GM18868 (cell line): ENCODE results near the gene LOXL1.
"Not testable (repeated sequence)": the region's sequence is repeated elsewhere in the genome, so short reads cannot be mapped to it uniquely, and the experiment has no call there.

ENCODE experiments used
- ATAC-seq: cut with Tn5 transposase; IDR thresholded peaks from one replicate; pipeline ENCODE4 v1.9.1; 2021; ENCODE audit warnings: mild to moderate bottlenecking, moderate library complexity; ENCODE audit not compliant: unreplicated experiment

The LOXL1 gene

DNA sequence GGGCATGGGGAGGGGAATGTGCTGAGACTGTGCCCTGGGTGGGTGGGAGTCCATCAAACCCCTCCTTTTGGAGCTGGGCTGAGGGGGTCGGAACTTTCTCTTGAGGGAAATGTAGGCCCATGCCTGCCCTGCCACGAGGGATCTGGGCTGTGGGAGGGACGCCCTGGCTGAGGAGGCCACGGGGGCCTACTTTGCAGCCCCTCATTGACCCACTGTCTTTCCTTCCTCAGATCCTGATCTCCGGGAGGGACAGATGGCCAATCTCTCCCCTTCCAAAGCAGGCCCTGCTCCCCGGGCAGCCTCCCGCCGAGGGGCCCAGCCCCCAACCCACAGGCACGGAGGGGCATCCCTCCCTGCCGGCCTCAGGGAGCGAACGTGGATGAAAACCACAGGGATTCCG lies 25.3 kb downstream of the LOXL1 start:
- ATAC-seq: no peak

DNA sequence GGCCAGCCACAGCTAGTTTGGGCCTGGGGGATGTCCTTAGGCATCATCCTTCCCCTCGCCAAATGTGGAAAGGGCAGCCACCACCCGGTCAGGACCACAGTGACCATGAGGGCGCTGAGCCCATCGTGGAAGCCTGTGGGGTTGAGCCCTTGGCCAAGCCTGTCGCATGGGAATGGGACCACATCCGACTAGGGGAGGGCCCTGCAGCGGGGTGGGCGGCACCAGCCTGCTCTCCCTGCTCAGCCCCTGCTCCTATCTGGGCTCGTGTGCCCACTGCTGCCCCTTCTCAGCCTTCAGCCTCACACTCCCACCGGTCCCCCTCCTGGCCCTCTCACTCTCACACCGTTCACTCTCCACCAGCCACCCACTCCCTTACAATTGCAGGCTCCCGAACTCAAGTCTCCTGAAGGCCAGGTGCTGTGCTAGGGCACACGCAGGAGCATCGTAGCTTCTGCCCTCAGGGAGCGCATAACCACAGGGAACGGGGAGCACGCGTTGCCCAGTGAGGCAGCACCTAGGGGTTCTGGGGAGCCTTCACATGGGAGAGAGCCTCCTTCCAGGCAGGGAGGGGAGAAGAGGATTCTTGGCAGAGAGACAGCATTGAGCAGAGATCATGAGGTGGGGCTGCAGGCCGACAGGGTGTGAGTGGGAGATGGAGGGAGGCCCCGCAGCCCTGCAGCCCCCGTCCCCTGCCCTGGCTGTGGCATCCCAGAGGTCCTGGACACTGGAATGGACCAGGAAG lies 26.1 kb downstream of the LOXL1 start:
- ATAC-seq: no peak

DNA sequence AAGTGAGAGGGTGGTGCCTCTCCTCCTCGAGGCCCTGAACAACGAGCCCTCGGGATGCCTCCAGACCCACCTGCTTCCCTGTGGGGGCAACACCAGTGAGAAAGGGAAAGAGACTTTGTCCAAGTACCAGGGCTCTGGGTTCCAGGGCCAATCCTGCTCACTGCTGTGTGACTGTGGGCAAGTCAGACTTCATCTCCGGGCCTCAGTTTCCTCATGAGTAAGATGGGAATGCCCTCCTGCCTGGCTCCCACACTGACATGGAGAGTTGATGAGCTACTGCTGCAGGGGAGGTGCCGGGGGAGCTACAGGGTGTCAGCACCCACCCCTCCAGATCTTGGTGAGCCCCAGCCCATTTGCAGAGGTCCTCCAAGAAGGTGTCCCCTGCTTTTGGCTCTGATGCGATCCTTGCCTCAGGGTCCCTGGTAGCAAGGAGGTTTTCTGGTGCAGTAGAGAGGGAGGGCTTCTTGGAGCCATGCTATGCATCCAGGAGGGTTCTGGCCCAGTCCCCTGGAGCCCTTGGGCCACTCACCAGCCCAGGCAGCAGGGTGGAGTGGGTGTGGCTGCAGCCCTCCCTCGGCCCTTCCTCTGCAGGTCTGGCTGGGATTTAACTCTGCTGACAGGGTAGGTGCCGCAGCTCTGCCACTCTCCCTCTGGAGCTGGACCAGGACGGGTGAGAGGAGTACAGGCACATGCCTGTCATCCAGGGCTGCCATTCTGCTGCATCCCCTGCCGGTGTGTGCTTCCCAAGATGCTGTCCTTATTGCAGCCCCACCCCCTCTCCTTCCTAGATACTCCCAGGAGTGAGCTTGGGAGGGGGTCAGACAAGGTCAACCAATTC lies 26.9 kb downstream of the LOXL1 start:
- ATAC-seq: no peak

DNA sequence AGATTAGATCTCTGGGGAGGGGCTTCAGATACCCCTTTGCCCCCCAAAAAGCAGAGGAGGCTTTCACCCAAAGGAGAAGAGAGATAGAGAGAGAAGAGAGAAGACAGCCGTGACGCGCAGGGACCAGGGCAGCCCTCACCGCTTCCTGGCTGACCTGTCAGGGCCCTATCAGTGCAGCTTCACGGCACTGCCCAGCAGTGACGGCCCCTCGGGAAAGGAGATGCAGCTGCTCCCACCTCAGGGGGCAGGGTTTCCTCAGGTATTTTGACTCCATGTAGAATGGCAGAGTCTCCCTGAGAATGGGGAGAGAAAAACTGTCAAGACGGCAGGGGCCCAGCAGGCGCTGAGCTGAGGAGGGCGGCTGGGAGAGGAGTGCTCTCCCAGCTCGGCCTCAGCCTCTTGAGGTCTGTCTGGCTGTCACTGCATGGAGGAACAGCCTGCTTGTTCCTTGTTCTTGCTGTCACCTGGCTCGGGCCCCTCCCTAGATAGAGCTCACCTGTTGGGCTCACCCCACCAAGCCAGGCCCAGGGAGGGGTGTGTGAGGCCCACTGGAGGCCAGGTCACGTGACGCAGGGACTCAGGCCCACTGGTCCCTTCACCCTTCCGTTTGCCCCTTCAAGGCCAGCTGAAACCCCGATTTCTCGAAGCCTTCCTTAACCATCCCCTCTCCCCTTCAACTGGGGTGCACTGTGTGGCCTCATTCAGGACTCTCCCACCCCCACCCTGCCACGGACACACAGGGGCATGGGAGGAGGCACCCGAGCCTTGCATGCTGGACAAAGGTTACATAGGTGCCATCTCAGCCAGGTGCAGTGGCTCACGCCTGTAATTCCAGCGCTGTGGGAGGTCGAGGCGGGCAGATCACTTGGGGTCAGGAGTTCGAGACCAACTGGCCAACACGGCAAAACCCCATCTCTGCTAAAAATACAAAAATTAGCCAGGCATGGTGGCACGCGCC lies 28.2 kb downstream of the LOXL1 start:
- ATAC-seq: no peak

DNA sequence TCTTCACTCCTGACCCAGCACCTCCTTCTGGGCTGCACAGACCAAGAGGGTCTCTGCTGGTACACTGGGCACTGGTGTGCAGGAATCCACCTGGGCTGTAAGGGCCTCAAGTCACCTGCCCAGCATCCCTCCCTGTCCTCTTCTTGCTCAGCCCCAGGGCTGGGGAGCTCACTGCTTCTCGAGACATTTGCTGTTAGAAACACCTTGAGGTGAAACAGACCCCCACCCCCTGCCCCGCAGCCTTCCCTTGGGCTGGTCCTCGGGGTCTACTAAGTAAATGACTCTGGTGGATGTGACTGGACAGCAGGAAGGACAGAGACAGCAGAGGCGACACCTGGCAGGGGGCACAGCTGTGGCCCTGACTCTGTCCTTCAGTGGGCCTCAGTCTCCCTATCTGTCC lies 29.1 kb downstream of the LOXL1 start:
- no peak for ATAC-seq

DNA sequence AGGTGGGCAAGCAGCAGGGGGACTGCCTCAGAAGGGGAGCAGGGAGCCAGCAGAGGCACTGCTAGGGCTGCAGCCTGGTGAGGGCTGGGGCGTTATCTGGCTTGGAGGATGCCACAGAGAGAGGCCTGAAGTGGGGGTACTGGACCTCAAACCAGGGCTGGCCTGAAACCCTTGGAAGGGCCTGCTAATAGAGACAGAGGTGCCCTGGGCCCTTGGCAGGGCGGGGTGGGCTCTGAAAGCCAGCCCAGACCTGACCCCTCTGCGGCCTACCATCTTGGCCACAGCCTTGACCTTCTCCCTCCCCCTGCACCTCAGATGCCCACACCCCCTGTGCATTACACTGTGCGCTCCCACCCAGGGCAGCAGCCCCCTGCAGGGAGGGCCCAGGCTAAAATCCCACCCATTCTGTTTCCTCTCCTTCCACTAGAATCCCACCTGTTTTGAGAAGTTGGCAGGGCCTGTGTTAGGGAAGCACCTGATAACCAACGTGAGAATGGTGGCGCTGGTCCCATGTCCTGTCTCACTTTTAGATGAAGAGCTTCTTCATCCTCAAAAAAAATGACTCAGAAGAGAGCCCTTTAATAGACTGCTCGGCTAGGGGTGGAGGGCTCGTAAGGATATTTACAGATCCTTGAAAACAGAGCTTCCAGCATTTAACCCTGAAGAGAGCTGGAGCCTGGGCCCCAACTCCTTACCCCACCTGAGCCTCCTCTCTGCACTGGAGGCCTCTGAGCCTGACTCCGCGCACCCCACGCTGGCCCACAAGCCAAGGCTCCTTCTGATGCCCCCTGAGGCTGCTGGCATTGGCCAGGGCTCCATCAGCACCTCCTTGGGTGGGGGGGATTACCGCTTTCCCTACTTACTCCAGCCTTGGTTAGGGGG lies 29.8 kb downstream of the LOXL1 start:
- ATAC-seq: no peak

DNA sequence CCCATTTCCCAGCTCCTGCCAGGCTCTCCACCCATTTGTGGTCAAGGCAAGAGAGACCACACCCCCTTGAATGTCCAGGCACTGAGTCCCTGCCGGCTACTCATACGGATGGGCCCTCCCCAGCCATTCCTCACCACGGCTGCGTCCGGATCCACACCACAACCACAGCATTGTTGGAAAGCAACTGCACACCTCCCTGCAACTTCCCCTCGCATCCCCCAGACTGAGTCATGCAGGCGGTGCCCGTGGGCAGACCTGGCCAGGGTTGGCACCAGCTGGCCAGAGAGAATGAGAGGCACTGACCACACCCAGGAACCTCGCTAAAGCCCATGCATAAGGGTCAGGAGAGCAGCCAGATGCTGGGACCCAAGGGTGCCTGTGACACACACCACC lies 30.5 kb downstream of the LOXL1 start:
- no peak for ATAC-seq

DNA sequence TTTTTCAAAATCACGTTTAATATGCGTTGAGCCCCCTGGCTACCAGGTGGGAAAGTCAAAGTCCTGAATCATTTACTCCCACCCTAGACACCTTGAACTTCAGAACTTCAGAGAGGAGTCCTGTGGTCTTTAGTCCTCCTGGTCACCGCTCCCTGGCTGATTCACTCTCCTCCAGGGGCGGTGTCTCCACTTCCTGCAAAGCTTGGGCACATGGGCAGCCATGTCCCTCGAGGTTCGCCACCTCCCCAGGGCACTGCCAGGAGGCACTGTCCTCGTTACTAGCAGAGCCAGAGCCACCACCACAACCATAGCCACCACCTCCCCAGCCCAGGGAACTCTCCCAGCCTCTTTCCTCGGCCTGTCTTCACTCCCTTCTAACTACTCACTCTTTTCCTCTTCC lies 31.0 kb downstream of the LOXL1 start:
- no peak for ATAC-seq

DNA sequence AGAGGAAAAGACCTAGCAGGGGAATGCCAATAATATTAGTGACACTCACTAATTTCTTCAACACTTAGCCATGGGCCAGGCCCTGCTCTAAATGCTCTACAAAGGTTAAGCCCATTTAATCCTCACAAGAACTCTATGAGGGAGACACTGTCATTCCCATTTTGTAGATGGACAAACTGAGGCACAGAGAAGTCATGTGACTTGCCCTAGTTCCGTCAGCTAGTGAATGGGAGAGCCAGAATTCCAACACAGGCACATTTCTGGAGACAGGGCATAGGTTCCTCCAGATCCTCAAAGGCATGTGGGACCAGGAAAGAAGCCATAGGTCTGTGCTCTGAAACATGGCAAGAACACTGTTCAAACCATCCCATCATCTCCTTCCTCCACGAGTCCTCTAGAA lies 31.5 kb downstream of the LOXL1 start:
- ATAC-seq: no peak

DNA sequence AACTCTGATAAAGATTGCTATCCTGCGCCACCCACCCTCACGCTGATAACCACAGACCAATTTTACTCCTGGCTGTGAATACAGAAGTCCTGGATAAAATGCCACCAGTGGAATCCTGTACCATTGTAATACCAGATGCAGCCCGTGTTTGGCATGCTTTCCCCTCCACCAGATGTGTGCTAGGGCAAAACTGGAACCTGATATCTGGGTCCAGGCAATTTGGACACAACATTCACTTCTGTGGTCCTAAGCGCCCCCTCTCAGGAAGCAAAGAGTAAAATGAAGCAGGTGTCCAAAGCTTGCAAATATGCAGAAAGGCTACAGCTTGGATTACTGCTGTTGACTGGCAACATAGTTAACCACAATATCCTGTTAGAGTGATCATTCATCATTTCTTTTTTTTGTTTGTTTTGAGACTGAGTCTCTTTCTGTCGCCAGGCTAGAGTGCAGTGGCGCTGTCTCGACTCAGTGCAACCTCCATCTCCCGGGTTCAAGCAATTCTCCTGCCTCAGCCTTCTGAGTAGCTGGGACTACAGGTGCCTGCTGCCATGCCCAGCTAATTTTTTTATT lies 32.8 kb downstream of the LOXL1 start:
- ATAC-seq: no peak

DNA sequence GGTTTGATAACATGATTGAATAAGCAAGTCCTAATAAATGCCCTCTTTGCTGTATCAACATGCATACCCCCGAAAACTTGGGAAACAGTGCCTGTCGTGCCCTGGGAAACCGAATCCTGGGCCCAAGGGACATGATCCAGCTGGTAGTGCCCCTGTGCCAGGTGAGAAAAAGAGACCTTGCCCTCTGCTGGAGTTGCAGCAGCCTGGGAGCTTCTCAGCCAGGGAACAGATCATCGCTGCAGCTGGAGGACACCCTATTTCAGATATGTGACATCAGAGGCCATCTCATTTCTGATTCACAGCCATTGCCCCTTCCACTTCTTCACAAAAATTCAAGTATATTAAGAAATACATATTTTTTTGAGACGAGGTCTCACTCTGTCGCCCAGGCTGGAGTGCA lies 33.5 kb downstream of the LOXL1 start:
- ATAC-seq: no peak

DNA sequence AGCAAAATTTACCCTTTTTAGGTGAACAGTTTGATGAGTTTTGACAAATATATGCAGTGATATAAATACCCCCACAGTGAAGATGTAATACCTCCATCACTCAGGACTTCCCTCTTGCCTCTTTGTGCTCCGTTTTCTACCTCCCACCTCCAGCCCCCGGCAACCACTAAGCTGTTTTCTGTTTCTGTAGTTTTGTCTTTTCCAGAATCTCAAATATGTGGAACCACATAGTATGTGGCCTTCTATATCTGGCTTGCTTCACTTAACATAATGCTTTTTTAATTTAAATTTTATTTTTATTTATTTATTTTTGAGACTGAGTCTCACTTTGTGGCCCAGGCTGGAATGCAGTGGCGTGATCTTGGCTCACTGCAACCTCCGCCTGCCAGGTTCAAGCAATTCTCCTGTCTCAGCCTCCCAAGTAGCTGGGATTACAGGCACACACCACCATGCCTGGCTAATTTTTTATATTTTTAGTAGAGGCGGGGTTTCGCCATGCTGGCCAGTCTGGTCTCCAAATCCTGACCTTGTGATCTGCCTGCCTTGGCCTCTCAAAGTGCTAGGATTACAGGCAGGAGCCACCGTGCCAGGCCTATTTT lies 34.3 kb downstream of the LOXL1 start:
- ATAC-seq: not testable (repeated sequence)

DNA sequence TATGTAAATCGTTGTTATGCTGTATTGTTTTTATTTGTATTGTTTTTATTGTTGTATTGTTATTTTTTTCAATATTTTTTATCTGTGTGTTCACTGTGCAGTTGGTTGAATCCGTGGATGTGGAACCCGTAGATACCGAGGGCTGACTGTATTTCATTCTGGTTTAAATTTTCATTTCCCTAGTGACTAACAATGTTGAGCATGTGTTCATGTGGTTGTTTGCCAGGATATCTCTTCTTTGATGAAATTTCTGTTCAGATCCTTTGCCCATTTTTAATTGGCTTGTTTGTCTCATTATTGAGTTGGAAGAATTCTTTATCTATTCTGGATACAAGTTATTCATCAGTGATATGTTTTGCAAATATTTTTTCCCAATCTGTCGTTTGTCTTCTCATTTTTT lies 36.2 kb downstream of the LOXL1 start:
- no peak for ATAC-seq

DNA sequence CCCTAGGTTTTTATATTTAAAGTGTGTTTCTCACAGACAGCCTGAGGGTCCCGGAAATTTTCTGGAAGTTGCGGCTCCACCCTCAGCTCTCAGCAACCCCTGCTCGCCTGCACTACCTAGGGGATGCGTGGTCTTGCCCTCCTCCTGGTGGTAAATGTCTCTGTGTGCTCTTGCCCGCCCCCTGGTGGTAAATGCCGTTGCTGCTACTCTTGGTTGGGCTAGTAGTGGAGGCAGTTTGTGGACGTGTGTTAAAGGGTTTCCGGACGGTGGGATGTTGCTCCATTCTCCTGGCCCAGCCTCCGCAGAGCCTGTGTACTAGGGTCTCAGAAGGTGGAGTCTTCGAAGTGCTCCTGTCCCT lies 38.5 kb downstream of the LOXL1 start:
- ATAC-seq: no peak

DNA sequence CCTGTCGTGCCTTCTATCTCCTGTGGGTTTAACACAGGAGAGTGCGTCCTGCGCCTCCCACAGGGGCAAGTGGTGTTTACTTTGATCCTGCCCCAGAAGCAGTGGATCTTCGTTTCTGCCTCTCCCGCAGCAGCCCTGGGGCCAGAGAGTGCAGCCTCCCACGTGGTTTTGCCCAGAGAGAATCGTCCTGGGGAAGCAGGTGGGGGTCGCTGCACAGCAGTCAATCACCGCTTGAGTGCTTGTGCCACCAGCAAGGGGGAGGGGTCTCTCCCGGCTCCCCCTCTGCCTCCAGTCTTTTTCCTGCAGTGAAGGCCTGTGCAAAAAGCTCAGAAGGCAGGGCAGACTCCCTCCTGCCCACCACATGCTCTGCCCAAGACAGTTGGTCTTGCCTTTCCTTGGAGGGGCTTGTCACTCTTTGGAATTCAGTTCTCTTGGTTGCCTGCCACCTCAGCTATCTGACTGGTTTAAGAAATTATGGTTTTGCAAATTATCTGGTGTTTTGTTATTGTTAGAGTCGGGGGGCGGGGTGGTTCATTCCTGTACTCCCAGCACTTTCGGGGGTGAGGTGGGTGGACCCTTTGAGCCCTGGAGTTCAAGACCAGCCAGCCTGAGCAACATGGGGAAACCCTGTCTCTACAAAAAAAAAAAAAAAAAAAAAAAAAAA lies 39.0 kb downstream of the LOXL1 start:
- ATAC-seq: no peak

DNA sequence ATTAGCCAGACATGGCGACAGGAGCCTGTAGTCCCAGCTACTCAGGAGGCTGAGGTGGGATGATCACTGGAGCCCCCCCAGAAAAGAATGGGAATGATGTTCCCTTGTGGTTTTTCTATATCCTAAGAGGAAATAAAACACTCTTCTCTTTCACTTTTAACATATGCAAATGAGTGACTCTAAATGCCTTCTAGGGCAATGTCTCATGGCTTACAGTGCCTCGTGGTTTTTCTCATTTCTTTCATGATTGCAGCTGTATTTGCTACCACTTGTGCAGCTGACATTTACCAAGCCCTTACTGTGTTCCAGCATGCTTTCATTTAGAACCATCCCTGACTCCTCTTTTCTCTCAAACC lies 39.5 kb downstream of the LOXL1 start:
- no peak for ATAC-seq

DNA sequence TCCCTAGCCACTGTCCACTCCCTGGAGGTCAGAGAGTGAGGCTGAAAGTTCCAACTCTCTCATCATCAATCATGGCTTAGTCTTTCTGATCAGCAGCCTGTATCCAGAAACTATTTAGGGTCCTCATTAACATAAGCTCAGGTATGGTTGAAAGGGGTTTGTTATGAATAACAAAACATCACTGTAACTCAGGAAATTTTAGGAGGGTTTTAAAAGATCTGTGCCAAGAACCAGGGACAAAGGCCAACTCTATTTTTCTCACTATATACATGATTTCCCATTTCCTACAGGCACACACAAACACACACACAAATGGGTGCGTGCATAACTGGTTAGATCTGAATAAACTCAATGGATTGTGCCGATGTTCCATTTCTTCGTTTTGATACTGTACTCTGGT lies 42.2 kb downstream of the LOXL1 start:
- ATAC-seq: no peak

DNA sequence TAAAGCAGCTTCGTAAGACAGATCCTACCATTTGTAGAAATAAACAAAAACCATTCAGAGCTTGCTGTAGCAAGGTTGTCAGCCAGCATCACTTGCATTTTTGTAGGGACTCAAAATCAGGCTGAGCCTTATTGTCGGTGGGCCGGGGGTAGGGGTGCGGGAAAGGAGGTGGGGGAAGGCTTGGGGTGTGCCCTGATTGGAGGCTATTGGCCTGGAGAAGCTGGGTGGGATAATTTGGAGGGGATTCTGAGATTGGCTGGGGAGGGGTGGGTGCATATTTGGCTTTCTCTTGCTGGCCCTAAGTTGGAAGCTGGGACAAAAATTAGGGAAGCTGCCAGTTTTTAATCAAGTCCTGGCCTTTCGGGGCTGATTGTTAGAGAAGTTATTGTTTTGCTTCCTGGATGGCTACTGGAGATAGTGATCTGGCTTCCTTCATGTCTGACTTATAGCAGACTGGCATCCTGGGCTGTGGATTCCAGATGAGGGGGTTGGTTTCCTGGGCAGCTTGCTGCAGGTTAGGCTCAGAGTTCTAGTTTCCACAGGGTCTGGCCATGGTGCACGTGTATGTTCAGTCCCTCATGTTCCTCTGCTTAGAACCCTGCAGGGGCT lies 43.0 kb downstream of the LOXL1 start:
- ATAC-seq: no peak
